ENCODE data around the gene UMPS. TPM values are rescaled to one million over a fixed set of nuclear protein-coding genes. Genes with fewer than 3 reads are reported as not detected.

The UMPS gene
- total and polyA plus RNA-seq, 2 experiments from 2014 or later: 44.1 to 48.8 TPM

DNA sequence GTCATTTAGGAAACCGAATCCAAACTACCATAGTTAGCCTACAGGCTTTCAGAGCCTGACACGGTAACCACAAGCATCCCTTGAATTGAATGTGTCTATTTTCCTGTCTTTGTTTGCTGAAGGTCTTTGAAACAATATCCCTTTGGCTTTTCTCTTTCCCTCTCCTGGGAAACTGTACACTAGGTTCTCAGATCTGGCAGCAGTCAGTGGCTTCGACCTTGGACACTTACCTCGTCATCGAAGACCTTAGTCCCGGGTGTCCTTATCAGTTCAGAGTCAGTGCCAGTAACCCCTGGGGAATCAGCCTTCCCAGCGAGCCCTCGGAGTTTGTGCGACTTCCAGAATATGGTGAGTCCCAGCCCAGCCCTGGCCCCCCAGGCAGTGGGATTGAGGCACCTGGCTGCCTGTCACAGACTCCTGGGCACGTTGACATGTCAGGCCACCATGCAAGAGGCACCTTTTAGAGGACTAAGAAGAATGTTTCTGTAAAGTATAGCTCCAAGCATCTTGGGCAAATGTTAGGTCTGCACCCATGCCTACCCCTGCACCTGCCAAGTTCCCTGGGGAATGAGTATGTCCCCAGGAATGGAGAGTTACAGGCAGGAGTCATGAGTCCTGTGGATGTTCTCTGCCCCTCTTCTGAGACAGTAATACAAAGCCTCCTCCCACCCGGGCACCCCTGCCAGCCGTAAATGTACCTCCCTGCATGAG lies 30.4 kb upstream of the UMPS start (continued):
- TF ChIP-seq ZNF331 (CRISPR knock-in tag; IDR thresholded peaks at IDR 0.05; ENCODE audit: low read depth): no peak
- TF ChIP-seq JUNB (IDR thresholded peaks at IDR 0.05; ENCODE audit: unreplicated experiment): no peak
- TF ChIP-seq, protein P1, sequence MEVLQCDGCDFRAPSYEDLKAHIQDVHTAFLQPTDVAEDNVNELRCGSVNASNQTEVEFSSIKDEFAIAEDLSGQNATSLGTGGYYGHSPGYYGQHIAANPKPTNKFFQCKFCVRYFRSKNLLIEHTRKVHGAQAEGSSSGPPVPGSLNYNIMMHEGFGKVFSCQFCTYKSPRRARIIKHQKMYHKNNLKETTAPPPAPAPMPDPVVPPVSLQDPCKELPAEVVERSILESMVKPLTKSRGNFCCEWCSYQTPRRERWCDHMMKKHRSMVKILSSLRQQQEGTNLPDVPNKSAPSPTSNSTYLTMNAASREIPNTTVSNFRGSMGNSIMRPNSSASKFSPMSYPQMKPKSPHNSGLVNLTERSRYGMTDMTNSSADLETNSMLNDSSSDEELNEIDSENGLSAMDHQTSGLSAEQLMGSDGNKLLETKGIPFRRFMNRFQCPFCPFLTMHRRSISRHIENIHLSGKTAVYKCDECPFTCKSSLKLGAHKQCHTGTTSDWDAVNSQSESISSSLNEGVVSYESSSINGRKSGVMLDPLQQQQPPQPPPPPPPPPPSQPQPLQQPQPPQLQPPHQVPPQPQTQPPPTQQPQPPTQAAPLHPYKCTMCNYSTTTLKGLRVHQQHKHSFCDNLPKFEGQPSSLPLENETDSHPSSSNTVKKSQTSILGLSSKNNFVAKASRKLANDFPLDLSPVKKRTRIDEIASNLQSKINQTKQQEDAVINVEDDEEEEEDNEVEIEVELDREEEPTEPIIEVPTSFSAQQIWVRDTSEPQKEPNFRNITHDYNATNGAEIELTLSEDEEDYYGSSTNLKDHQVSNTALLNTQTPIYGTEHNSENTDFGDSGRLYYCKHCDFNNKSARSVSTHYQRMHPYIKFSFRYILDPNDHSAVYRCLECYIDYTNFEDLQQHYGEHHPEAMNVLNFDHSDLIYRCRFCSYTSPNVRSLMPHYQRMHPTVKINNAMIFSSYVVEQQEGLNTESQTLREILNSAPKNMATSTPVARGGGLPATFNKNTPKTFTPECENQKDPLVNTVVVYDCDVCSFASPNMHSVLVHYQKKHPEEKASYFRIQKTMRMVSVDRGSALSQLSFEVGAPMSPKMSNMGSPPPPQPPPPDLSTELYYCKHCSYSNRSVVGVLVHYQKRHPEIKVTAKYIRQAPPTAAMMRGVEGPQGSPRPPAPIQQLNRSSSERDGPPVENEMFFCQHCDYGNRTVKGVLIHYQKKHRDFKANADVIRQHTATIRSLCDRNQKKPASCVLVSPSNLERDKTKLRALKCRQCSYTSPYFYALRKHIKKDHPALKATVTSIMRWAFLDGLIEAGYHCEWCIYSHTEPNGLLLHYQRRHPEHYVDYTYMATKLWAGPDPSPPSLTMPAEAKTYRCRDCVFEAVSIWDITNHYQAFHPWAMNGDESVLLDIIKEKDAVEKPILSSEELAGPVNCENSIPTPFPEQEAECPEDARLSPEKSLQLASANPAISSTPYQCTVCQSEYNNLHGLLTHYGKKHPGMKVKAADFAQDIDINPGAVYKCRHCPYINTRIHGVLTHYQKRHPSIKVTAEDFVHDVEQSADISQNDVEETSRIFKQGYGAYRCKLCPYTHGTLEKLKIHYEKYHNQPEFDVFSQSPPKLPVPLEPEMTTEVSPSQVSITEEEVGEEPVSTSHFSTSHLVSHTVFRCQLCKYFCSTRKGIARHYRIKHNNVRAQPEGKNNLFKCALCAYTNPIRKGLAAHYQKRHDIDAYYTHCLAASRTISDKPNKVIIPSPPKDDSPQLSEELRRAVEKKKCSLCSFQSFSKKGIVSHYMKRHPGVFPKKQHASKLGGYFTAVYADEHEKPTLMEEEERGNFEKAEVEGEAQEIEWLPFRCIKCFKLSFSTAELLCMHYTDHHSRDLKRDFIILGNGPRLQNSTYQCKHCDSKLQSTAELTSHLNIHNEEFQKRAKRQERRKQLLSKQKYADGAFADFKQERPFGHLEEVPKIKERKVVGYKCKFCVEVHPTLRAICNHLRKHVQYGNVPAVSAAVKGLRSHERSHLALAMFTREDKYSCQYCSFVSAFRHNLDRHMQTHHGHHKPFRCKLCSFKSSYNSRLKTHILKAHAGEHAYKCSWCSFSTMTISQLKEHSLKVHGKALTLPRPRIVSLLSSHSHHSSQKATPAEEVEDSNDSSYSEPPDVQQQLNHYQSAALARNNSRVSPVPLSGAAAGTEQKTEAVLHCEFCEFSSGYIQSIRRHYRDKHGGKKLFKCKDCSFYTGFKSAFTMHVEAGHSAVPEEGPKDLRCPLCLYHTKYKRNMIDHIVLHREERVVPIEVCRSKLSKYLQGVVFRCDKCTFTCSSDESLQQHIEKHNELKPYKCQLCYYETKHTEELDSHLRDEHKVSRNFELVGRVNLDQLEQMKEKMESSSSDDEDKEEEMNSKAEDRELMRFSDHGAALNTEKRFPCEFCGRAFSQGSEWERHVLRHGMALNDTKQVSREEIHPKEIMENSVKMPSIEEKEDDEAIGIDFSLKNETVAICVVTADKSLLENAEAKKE (CRISPR knock-in tag; IDR thresholded peaks at IDR 0.05): no peak
- no peak for TF ChIP-seq POLR2AphosphoS5 (IDR thresholded peaks at IDR 0.05; ENCODE audit: low read depth)

DNA sequence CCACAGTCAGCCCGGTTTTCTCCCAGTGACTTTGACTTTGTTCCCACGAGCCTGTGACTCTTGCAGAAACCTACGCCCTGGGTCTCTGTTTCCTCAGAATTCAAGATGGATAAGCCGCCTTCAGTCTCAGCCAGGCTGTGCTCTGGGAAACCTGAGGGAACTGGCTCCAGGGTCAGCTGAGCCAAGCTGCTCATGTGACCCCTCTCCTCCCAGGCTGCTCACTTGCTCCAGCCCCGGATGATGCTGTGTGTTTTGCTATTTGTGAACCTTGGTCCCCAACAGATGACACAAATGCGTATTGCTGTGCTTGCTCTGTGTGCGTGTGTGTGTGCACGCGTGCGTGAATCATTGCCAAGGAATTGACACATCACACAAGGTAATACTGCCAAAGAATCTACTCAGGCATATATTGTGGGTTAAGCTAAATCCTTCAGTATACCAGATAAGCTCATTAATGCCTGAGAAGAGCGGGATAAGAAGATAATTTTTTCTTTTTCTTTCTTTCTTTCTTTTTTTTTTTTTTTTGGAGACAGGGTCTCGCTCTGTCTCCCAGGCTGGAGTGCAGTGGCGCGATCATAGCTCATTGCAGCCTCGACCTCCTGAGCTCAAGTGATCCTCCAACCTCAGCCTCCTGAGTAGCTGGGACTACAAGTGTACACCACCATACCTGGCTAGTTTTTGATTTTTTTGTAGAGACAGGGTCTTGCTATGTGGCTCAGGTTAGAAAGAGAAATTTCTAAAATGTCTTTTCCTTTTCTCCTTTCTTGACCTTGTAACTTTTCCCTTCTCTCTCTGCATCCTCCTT lies 29.2 kb upstream of the UMPS start:
- Histone ChIP-seq H3K4me2 (no peak overlapping the region), H3K36me3 (ENCODE audit: insufficient read depth) (no peaks in the 10 kb centered on the region), H4K20me1 (replicated peaks; ENCODE audit: insufficient read depth) (no peaks in the 10 kb centered on the region), H2AFZ (peak overlapping the region; percentile 97), H3K4me3 (no peak overlapping the region), H3F3A (replicated peaks; ENCODE audit: low read depth) (no peaks in the 10 kb centered on the region), H3K79me2 (replicated peaks; ENCODE audit: insufficient read depth) (no peaks in the 10 kb centered on the region), H3K9me2 (ENCODE audit: insufficient read depth) (no peaks in the 10 kb centered on the region), H3K27me3 (ENCODE audit: insufficient read depth) (no peaks in the 10 kb centered on the region), H3K27ac (ENCODE audit: low read depth) (no peak overlapping the region), H3K4me1 (ENCODE audit: insufficient read depth) (peaks cover 9% of the 10 kb centered on the region; the same call in 1 of the 2 replicates)
- Mint-ChIP-seq H3K4me1 (peaks cover 13% of the 10 kb centered on the region), H3K27ac (peak overlapping the region; percentile 23; the same call in 1 of the 2 replicates), H3K4me3 (no peak overlapping the region), H3K36me3 (ENCODE audit: low read depth) (no peaks in the 10 kb centered on the region), H3K27me3 (ENCODE audit: insufficient read depth, low read depth, poor library complexity) (peaks cover 6% of the 10 kb centered on the region), H3K9me3 (no peaks in the 10 kb centered on the region)
- no peak for TF ChIP-seq ZNF331 (CRISPR knock-in tag; IDR thresholded peaks at IDR 0.05; ENCODE audit: low read depth)
- TF ChIP-seq NANOG (IDR thresholded peaks at IDR 0.05; ENCODE audit: borderline replicate concordance): no peak
- no peak for TF ChIP-seq CREB1 (CRISPR knock-in tag; IDR thresholded peaks at IDR 0.05; ENCODE audit: low read depth)
- TF ChIP-seq JUNB (IDR thresholded peaks at IDR 0.05; ENCODE audit: unreplicated experiment): no peak
- no peak for TF ChIP-seq ZNF114 (CRISPR knock-in tag; IDR thresholded peaks at IDR 0.05)
- no peak for TF ChIP-seq POLR2AphosphoS5 (IDR thresholded peaks at IDR 0.05; ENCODE audit: low read depth)
- ATAC-seq (peak; percentile 90), DNase-seq (ENCODE audit: low spot score) (peak; percentile 42)

Measured in GM23338 (cell line).